Vagina (tissue), 2 donors: Measurements from ENCODE around the gene SEMA4C.

Source experiments
- CTCF ChIP-seq, 3 experiments: fragments of 450-650 bp in 2 of 3; fragments of 200-600 bp in 1 of 3; sonication (generic) in 1 of 3; IDR thresholded peaks; one replicate each; pipeline ENCODE4 v1.5.1; 2017 to 2019; ENCODE audit warnings: antibody characterized with exemption in 3 of 3, mild to moderate bottlenecking in 2 of 3, moderate library complexity in 2 of 3
- POLR2A ChIP-seq, 2 donors: fragments of 450-650 bp; IDR thresholded peaks; one replicate each; pipeline ENCODE4 v1.6.1; 2017; ENCODE audit warnings: antibody characterized with exemption in 2 of 2, mild to moderate bottlenecking in 2 of 2, moderate library complexity in 2 of 2
- POLR2AphosphoS5 ChIP-seq, 2 donors: sonication (generic); formaldehyde crosslinking; IDR thresholded peaks; one replicate each; pipeline ENCODE4 v1.9.0; 2017; ENCODE audit warnings: antibody characterized with exemption in 2 of 2, mild to moderate bottlenecking in 2 of 2, low read depth in 1 of 2; ENCODE audit not compliant: insufficient read depth in 1 of 2

GRCh38 chr2:96884299-96885094, 14.6 kb upstream of the SEMA4C start:
- TF ChIP-seq POLR2AphosphoS5 (IDR thresholded peaks at IDR 0.05; ENCODE audit: insufficient read depth in 1 of 2, low read depth in 1 of 2), result no peak
- no peak for TF ChIP-seq POLR2A (IDR thresholded peaks at IDR 0.05)
- no peak for TF ChIP-seq CTCF (IDR thresholded peaks at IDR 0.05)
